ENCODE data around the gene NEK7.
"Not testable (repeated sequence)": the region's sequence is repeated elsewhere in the genome, so short reads cannot be mapped to it uniquely, and the experiment has no call there.

NEK7 gene

DNA sequence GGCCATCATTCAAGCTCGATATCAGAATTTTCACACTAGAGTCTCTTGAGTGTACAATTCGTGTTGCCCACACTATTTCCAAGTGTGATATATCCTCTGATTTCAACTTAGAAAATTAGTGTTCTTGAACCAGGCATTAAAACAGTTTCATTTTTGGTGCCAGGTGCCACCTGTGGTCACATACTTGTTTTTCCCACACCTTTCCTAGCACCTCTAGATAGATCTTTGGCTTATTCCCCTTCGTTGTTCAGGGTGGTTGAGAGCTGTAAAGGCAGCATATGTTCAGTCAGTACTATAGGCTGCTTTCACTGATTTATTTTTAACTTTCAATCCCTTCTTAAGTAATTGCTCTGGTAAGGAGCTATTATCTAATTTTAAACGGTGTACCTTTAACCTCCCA is 131.1 kb downstream of the NEK7 start:
- DNase-seq (ENCODE audit: low read depth in 2 of 3, low spot score in 1 of 3): no peak

DNA sequence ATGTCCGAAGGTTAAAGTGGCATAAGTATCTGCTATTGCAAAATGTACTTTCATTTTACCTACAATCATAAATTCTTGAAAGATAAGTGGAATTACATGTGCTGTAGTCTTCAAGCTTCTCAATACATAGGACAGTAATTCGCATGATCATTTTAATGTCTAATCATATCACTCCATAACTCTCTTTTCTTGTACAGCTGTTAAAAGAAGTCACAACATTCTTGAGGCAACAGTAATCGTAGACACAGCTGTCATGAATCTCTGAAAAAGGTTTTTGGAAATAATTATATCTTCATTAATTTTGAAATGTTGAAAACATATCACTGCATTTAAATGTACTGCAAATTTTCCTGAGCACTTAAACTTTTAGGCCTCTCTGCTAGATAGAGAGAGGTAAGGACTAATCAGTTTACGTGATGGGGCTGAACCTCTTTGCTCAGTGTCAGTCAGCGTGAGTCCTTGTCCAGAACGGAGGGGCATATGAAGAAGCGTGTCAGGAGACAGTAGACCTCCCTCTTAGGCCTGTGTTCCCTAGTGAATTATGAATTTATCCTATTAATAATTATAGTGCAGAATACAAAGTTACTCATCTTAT is 133.4 kb downstream of the NEK7 start:
- no peak for DNase-seq (ENCODE audit: low read depth in 2 of 3, low spot score in 1 of 3)

DNA sequence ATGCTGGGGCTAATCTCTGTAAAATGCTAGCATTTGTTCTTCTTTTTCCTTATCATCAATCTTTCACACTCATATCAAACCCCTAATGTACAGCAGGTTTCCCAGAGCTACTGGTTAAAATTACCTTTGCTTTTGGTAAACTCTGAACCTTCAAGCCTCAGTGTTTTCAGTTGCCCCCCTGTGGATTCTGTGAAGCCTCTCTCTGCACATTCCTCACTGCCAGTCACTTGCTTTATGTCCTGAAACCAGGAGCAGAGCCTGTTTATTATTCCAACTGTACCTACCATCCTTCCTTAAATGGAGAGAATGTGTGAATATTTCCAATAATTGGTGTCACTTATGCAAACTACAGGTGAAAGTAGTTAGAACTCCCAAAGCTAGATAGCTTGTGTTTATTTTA is 134.2 kb downstream of the NEK7 start:
- DNase-seq (ENCODE audit: low read depth in 2 of 3, low spot score in 1 of 3): no peak

- no peak for DNase-seq (ENCODE audit: low read depth in 2 of 3, low spot score in 1 of 3)
Measured at GRCh38 chr1:198291924-198292323, 135.1 kb downstream of the NEK7 start.

GRCh38 chr1:198295225-198295624 is 138.4 kb downstream of the NEK7 start:
- DNase-seq (ENCODE audit: low read depth in 2 of 3, low spot score in 1 of 3): no peak

DNA sequence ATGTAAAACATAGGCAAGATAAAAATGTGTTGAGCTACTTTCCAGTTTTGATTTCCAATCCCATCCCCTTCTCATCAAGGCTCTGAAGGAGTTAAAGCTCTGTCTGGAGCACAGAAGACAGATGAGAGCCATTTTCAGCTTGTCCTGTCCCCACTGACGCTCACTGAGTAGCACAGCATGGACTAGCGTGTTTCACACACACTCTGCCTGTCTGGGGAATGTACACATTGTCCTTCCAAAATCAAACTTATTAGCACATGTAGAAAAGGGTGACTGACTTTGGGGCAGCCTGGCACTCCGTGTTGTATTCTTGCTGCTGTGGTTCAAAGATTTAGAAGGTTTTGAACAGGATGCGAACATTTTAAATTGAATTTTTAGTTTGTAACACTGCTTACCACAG is 139.2 kb downstream of the NEK7 start:
- no peak for DNase-seq (ENCODE audit: low read depth in 2 of 3, low spot score in 1 of 3)

DNA sequence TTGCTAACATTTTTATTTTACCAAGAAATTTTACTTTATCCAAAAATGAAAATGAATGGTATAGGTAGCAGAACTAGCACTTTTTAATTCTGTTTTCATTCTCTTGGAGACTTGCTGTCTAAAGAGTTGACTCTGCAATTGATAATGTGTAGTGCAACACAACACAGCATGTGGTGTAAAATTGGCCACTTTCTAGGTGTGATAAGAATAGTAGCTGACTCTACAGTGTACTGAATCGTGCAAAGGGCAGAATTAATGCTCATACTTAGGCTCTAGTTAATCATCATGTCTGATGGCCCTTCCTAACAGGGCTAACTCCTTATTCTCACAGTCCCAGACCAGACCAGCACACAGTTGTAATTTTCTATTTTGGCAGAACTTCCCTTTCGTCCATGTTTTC is 140.5 kb downstream of the NEK7 start:
- DNase-seq (ENCODE audit: low read depth in 2 of 3, low spot score in 1 of 3): no peak

GRCh38 chr1:198298640-198299039 is 141.8 kb downstream of the NEK7 start:
- no peak for DNase-seq (ENCODE audit: low read depth in 2 of 3, low spot score in 1 of 3)

- DNase-seq (ENCODE audit: low read depth in 2 of 3, low spot score in 1 of 3): no peak
Measured at GRCh38 chr1:198300451-198300850, 143.7 kb downstream of the NEK7 start.

- DNase-seq (ENCODE audit: low read depth in 2 of 3, low spot score in 1 of 3): no peak
Measured at GRCh38 chr1:198304431-198304830, 147.6 kb downstream of the NEK7 start.

DNA sequence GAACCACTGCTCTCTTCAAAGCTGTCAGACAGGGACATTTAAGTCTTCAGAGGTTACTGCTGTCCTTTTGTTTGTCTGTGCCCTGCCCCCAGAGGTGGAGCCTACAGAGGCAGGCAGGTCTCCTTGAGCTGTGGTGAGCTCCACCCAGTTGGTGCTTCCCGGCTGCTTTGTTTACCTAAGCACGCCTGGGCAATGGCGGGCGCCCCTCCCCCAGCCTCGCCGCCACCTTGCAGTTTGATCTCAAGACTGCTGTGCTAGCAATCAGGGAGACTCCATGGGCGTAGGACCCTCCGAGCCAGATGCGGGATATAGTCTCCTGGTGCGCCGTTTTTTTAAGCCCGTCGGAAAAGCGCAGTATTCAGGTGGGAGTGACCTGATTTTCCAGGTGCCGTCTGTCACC is 158.0 kb downstream of the NEK7 start:
- not testable (repeated sequence) for DNase-seq (ENCODE audit: low read depth in 2 of 3, low spot score in 1 of 3)

DNA sequence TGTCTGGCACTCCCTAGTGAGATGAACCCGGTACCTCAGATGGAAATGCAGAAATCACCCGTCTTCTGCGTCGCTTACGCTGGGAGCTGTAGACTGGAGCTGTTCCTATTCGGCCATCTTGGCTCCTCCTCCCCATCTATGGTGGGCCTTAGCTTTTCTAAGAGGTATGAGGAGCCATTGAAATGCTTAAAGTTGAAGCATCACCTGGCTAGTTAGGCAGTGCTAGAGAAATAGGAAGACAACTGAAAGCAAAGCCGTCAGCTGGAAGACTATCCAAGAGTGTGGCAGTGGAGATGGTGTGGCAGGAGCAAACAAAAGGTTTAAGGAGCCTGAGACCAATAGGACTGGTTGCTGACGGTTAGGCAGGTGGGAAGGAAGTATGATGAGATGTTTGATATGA is 158.5 kb downstream of the NEK7 start:
- DNase-seq (ENCODE audit: low read depth in 2 of 3, low spot score in 1 of 3): not testable (repeated sequence)

DNA sequence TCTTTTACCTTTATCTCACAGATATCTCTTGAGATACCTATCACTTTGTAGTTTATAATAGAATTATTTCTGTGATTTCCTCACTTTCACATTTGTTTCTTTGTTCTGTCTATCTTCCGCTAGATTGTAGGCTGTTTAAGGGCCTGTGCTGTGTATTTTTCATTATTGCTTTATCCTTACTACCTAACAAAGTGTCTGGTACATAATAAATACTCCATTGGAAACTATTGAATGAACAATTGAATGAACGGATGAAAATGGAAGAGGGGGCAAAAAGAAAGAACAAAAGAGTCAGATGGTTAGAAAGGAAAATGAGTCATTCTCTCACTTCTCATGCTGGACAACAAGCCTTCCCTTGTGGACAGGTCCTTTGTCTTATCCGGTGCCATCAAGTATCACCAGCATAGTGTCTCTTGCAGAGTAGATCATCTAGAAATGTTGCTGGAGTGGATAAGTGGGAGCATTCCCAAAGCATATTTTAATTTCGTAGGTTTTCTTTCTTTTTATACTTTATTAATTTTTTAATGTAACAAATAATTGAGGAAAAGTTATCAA is 159.8 kb downstream of the NEK7 start:
- no peak for DNase-seq (ENCODE audit: low read depth in 2 of 3, low spot score in 1 of 3)

GRCh38 chr1:198318085-198318484 is 161.3 kb downstream of the NEK7 start:
- no peak for DNase-seq (ENCODE audit: low read depth in 2 of 3, low spot score in 1 of 3)

GRCh38 chr1:198320759-198321158 is 164.0 kb downstream of the NEK7 start:
- DNase-seq (ENCODE audit: low read depth in 2 of 3, low spot score in 1 of 3): no peak

DNA sequence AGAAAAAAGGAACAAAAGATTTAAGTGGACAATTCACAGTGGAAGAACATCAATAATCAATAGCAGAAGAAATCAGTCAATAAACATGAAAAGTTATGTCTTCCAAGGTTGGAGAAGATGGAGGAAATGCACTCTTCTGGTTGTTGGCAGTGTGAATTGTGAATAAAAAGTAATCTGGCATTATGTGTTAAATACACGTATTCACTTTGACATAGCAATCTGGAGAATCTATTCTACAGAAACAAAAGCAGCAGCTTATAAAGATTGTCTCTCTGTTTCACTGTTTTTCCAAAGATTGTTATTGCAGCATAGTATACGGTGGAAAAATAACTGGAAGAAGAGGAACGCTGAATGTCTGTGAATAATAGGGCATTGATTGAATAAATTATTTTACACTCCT is 169.4 kb downstream of the NEK7 start:
- DNase-seq (ENCODE audit: low read depth in 2 of 3, low spot score in 1 of 3): no peak

GRCh38 chr1:198326915-198327314 is 170.1 kb downstream of the NEK7 start:
- no peak for DNase-seq (ENCODE audit: low read depth in 2 of 3, low spot score in 1 of 3)

DNA sequence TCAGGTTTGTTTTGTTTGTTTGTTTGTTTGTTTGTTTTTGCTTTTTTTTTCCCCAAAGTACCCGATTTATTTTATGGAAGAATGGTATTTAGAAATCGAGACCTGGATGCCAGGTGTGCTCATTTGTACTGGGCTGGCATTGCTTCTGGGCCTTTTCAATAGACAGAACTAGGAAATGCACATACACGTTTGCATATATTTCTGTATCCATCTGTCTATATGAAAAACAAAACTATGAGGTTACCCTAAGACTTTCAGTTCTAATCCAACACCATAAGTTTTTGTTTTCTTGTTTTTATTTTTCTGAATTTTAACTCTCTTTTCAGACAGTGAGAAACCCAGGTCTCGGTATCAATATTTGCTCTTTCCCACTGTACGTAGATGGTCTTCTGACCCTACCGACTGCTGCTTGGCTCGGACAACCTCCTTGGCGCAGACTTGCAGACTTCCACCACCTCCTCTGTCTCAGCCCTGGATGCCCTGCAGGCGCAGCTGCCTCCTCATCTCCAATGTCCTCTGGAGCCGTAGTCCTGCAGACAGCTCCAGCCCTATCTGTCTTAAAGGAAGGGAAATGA is 171.7 kb downstream of the NEK7 start:
- DNase-seq (ENCODE audit: low read depth in 2 of 3, low spot score in 1 of 3): no peak

DNA sequence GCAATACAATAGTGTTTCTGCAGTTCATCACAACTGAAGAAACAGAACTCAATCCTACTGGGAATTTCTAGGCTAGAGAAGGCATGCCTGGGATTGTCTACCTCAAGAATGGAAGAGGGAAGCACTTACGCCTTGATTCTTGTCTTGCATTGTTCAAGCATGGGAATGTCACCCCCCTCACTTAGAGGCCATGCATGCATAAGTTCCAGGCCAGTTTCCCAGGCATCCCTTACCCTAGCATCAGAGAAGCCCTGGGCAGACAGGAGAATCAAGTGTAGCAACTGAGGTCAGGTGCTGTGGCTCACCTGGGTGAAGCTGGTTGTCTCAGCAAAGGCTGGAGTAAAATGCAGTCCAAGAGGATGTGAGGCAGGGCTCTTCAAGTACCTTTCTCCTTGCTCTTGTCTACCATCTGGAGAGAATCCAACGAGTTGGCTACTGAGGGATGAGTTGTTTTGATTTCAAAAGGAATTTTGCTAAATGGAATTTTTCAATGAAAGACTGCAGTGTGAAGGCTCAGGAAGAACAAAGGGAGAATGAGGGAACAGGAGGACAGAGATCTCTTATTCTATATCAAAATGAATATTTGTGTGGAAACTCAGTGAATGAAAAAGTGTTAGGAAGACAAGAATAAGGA is 174.3 kb downstream of the NEK7 start:
- no peak for DNase-seq (ENCODE audit: low read depth in 2 of 3, low spot score in 1 of 3)

- no peak for DNase-seq (ENCODE audit: low read depth in 2 of 3, low spot score in 1 of 3)
Measured at GRCh38 chr1:198333744-198334143, 176.9 kb downstream of the NEK7 start.

GRCh38 chr1:198335663-198336062 is 178.9 kb downstream of the NEK7 start:
- no peak for DNase-seq (ENCODE audit: low read depth in 2 of 3, low spot score in 1 of 3)

GRCh38 chr1:198337886-198338285 is 181.1 kb downstream of the NEK7 start:
- DNase-seq (ENCODE audit: low read depth in 2 of 3, low spot score in 1 of 3): no peak

DNA sequence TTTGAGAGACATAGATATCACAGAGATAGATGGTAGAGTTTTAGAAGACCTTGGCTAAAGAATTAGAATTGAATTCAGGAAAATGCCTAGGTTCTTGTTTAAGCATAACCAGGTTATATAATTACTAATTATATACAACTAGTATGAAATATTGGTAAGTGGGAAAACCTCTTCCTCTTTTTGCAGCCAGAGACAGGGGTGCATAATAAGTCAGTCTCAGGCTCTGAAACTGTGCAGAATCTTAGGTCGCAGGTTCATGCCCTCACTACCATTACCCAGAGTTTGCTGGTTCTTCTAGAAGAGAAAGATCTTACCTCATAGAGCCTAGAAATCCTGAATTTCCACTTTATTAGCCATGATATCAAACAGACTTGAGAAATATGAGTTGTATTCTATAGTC is 183.3 kb downstream of the NEK7 start:
- DNase-seq (ENCODE audit: low read depth in 2 of 3, low spot score in 1 of 3): no peak

Data from stimulated activated CD4-positive, alpha-beta T cell treated with anti-CD3 and anti-CD28 coated beads, Interleukin-12 subunit alpha, Interleukin-12 subunit beta, amount 100 ng/mL, for 48 hours (primary cell).